ENCODE data around the gene SAA1.

- no peak for TF ChIP-seq POLR2AphosphoS5 (IDR thresholded peaks at IDR 0.05; ENCODE audit: low read depth)
- TF ChIP-seq CTCF (IDR thresholded peaks at IDR 0.05; ENCODE audit: insufficient read depth, low read length): no peak
- peak; percentile 13; the same call in 1 of the 2 replicates for TF ChIP-seq SPI1 (IDR thresholded peaks at IDR 0.05; ENCODE audit: borderline replicate concordance, low read depth)
- no peak for TF ChIP-seq REST (IDR thresholded peaks at IDR 0.05; ENCODE audit: insufficient replicate concordance, low read depth)
Observed at GRCh38 chr11:18282626-18283025, 16.6 kb downstream of the SAA1 start.
